H7 (cell line): ENCODE data around the gene ATP11A. TPM values are rescaled to one million over a fixed set of nuclear protein-coding genes. Genes with fewer than 3 reads are reported as not detected.
"Not testable (repeated sequence)": the region's sequence is repeated elsewhere in the genome, so short reads cannot be mapped to it uniquely, and the experiment has no call there.

Experiments
- DNase-seq: peaks from one replicate; pipeline ENCODE4 v3.0.0; 2012
- H3K27me3 ChIP-seq: 2 replicates; pipeline ENCODE4 v1.6.0; 2011; ENCODE audit warnings: mild to moderate bottlenecking, low read length; ENCODE audit not compliant: control insufficient read depth, insufficient read depth
- H3K36me3 ChIP-seq: replicated peaks from 2 replicates; pipeline ENCODE4 v1.5.1; 2011; ENCODE audit warnings: low read length; ENCODE audit not compliant: control insufficient read depth, insufficient read depth
- H3K4me3 ChIP-seq: 2 replicates; pipeline ENCODE4 v1.5.1; 2011; ENCODE audit warnings: low read depth, mild to moderate bottlenecking, control low read depth, low read length, moderate library complexity; ENCODE audit not compliant: insufficient read depth
- total RNA-seq: library from RNA; depleted of rRNA; stranded (reverse); fragments of >200 nt; shearing (Covaris generic); gene quantifications from 2 replicates; pipeline ENCODE4 v1.2.3, GENCODE V29; 2014

Gene ATP11A
- total RNA-seq, 1 experiment from 2014 or later, result 9.9 TPM

GRCh38 chr13:112835796-112836195 is 146.0 kb downstream of the ATP11A start:
- DNase-seq, result no peak
- peaks cover 23% of the 10 kb centered on the region for H3K36me3 ChIP-seq

GRCh38 chr13:112836940-112837339 is 147.1 kb downstream of the ATP11A start:
- no peak overlapping the region for H3K4me3 ChIP-seq
- no peak for DNase-seq
- no peaks in the 10 kb centered on the region for H3K27me3 ChIP-seq
- H3K36me3 ChIP-seq, result peaks cover 19% of the 10 kb centered on the region

More at GRCh38 chr13:112835796-112836195, 146.0 kb downstream of the ATP11A start:
- Histone ChIP-seq H3K4me3 (no peak overlapping the region), H3K27me3 (no peaks in the 10 kb centered on the region)

GRCh38 chr13:112837371-112838037 is 147.7 kb downstream of the ATP11A start:
- peaks cover 13% of the 10 kb centered on the region for H3K36me3 ChIP-seq
- DNase-seq, result no peak
- no peaks in the 10 kb centered on the region for H3K27me3 ChIP-seq
- no peak overlapping the region for H3K4me3 ChIP-seq

GRCh38 chr13:112838038-112838841 is 148.4 kb downstream of the ATP11A start:
- DNase-seq, result no peak
- peaks cover 14% of the 10 kb centered on the region for H3K36me3 ChIP-seq
- H3K27me3 ChIP-seq, result no peaks in the 10 kb centered on the region
- H3K4me3 ChIP-seq, result no peak overlapping the region

GRCh38 chr13:112838842-112839117 is 148.9 kb downstream of the ATP11A start:
- no peaks in the 10 kb centered on the region for H3K27me3 ChIP-seq
- DNase-seq, result no peak
- no peak overlapping the region for H3K4me3 ChIP-seq
- H3K36me3 ChIP-seq, result peaks cover 14% of the 10 kb centered on the region

GRCh38 chr13:112839356-112840105 is 149.7 kb downstream of the ATP11A start:
- Histone ChIP-seq H3K4me3 (no peak overlapping the region), H3K36me3 (peaks cover 14% of the 10 kb centered on the region), H3K27me3 (no peaks in the 10 kb centered on the region)
- DNase-seq, result no peak

GRCh38 chr13:112840472-112841302 is 150.8 kb downstream of the ATP11A start:
- Histone ChIP-seq H3K4me3 (no peak overlapping the region), H3K36me3 (peaks cover 13% of the 10 kb centered on the region), H3K27me3 (no peaks in the 10 kb centered on the region)
- no peak for DNase-seq

GRCh38 chr13:112841303-112842015 is 151.6 kb downstream of the ATP11A start:
- not testable (repeated sequence) for DNase-seq, H3K27me3 ChIP-seq, H3K4me3 ChIP-seq
- peaks cover 13% of the 10 kb centered on the region for H3K36me3 ChIP-seq

- no peak overlapping the region for H3K4me3 ChIP-seq
- DNase-seq, result peak; percentile 84
- peaks cover 13% of the 10 kb centered on the region for H3K36me3 ChIP-seq
- H3K27me3 ChIP-seq, result no peaks in the 10 kb centered on the region
These were observed 152.6 kb downstream of the ATP11A start for GRCh38 chr13:112842343-112842856.

GRCh38 chr13:112842931-112843391 is 153.1 kb downstream of the ATP11A start:
- no peak for DNase-seq
- H3K27me3 ChIP-seq, result no peaks in the 10 kb centered on the region
- no peak overlapping the region for H3K4me3 ChIP-seq
- peaks cover 13% of the 10 kb centered on the region for H3K36me3 ChIP-seq

- Histone ChIP-seq H3K27me3 (no peaks in the 10 kb centered on the region), H3K4me3 (no peak overlapping the region), H3K36me3 (peaks cover 13% of the 10 kb centered on the region)
- no peak for DNase-seq
These were observed 153.7 kb downstream of the ATP11A start for GRCh38 chr13:112843392-112844111.

- peaks cover 9% of the 10 kb centered on the region for H3K36me3 ChIP-seq
- no peak overlapping the region for H3K4me3 ChIP-seq
- DNase-seq, result no peak
- no peaks in the 10 kb centered on the region for H3K27me3 ChIP-seq
These were observed 154.6 kb downstream of the ATP11A start for GRCh38 chr13:112844411-112844810.

- no peak overlapping the region for H3K4me3 ChIP-seq
- H3K27me3 ChIP-seq, result no peaks in the 10 kb centered on the region
- H3K36me3 ChIP-seq, result peaks cover 7% of the 10 kb centered on the region
- no peak for DNase-seq
These were observed 155.0 kb downstream of the ATP11A start for GRCh38 chr13:112844879-112845278.
